HepG2 (cell line): Measurements from ENCODE around the gene RPL37A. TPM values are rescaled to one million over a fixed set of nuclear protein-coding genes. Genes with fewer than 3 reads are reported as not detected.
A peak's percentile ranks its signal among the peaks of the same experiment; 100 is the strongest.

ENCODE experiments used
- ARNTL ChIP-seq: sonication (generic); formaldehyde crosslinking; IDR thresholded peaks from 2 replicates; pipeline ENCODE4 v1.4.0; 2020; ENCODE audit warnings: mild to moderate bottlenecking, missing genetic modification reagents
- ELF3 ChIP-seq: IDR thresholded peaks from 2 replicates; pipeline ENCODE4 v1.6.1; 2016; ENCODE audit warnings: missing genetic modification reagents, missing compliant biosample characterization
- EP300 ChIP-seq, 3 experiments: sonication (generic) in 1 of 3; formaldehyde crosslinking in 1 of 3; IDR thresholded peaks; 2 replicates each; pipeline versions ENCODE4 v1.5.1 to v1.6.1; 2011 to 2020; ENCODE audit warnings: low read depth in 2 of 3, low read length in 2 of 3, borderline replicate concordance in 1 of 3, improper control_type of control experiment in 1 of 3, mild to moderate bottlenecking in 1 of 3, missing genetic modification reagents in 1 of 3, moderate library complexity in 1 of 3
- GABPB1 ChIP-seq: IDR thresholded peaks from 2 replicates; pipeline ENCODE4 v1.6.1; 2016; ENCODE audit warnings: mild to moderate bottlenecking, missing genetic modification reagents, moderate library complexity, missing compliant biosample characterization
- HMGA1 ChIP-seq: sonication (generic); formaldehyde crosslinking; conservative IDR thresholded peaks from 2 replicates; pipeline ENCODE4 v1.4.0; 2020; ENCODE audit warnings: missing genetic modification reagents
- JUND ChIP-seq: sonication (generic); formaldehyde crosslinking; IDR thresholded peaks from 2 replicates; pipeline ENCODE4 v1.8.0; 2022; ENCODE audit warnings: mild to moderate bottlenecking, missing genetic modification reagents
- KDM3A ChIP-seq: IDR thresholded peaks from 2 replicates; pipeline ENCODE4 v1.6.1; 2018; ENCODE audit warnings: low read depth, missing compliant biosample characterization
- MIER2 ChIP-seq: IDR thresholded peaks from 2 replicates; pipeline ENCODE4 v1.6.1; 2016; ENCODE audit warnings: missing biosample characterization, missing genetic modification reagents
- MIER3 ChIP-seq: IDR thresholded peaks from 2 replicates; pipeline ENCODE4 v1.6.1; 2016; ENCODE audit warnings: missing compliant biosample characterization, borderline replicate concordance
- NCOR1 ChIP-seq: fragments of 200-600 bp; sonication (generic); IDR thresholded peaks from 2 replicates; pipeline ENCODE4 v1.7.0; 2017; ENCODE audit warnings: antibody characterized with exemption, low read length, borderline replicate concordance
- NR2F1 ChIP-seq, 2 experiments: fragments of 450-650 bp in 1 of 2; formaldehyde crosslinking in 1 of 2; IDR thresholded peaks; 2 replicates each; pipeline versions ENCODE4 v1.5.0 to v1.6.1; 2016 to 2020; ENCODE audit warnings: mild to moderate bottlenecking in 1 of 2, missing compliant biosample characterization in 1 of 2, missing genetic modification reagents in 1 of 2, moderate library complexity in 1 of 2
- PPARG ChIP-seq: conservative IDR thresholded peaks from 2 replicates; pipeline ENCODE4 v1.6.1; 2016; ENCODE audit warnings: missing biosample characterization, missing genetic modification reagents
- SOX5 ChIP-seq: IDR thresholded peaks from 2 replicates; pipeline ENCODE4 v1.6.1; 2016; ENCODE audit warnings: borderline replicate concordance
- SP5 ChIP-seq: IDR thresholded peaks from 2 replicates; pipeline ENCODE4 v1.6.1; 2016; ENCODE audit warnings: low read depth, borderline replicate concordance
- STAG1 ChIP-seq: sonication (generic); formaldehyde crosslinking; IDR thresholded peaks from 2 replicates; pipeline ENCODE4 v1.4.0; 2020; ENCODE audit warnings: missing genetic modification reagents
- TCF7 ChIP-seq: sonication (generic); IDR thresholded peaks from 2 replicates; pipeline ENCODE4 v1.6.1; 2016; ENCODE audit warnings: antibody characterized with exemption, low read depth
- ZNF274 ChIP-seq: sonication (generic); formaldehyde crosslinking; IDR thresholded peaks from 2 replicates; pipeline ENCODE4 v1.5.1; 2020; ENCODE audit warnings: mild to moderate bottlenecking, missing genetic modification reagents
- ZNF629 ChIP-seq: sonication (generic); formaldehyde crosslinking; conservative IDR thresholded peaks from 2 replicates; pipeline ENCODE4 v1.5.0; 2020; ENCODE audit warnings: missing genetic modification reagents
- ZNF776 ChIP-seq: sonication (generic); formaldehyde crosslinking; IDR thresholded peaks from 2 replicates; pipeline ENCODE4 v1.4.0; 2020; ENCODE audit warnings: mild to moderate bottlenecking, missing genetic modification reagents
- ZNF816 ChIP-seq: sonication (generic); formaldehyde crosslinking; IDR thresholded peaks from 2 replicates; pipeline ENCODE4 v1.8.0; 2022; ENCODE audit warnings: missing genetic modification reagents, mild to moderate bottlenecking, borderline replicate concordance
- polyA plus RNA-seq, 8 experiments: library from polyadenylated mRNA; depleted of rRNA in 3 of 8; stranded (reverse) in 7 of 8; unstranded in 1 of 8; fragments of >200 nt; fragmentation: Illumina TruSeq in 4 of 8; extraction: Trizol in 4 of 8; gene quantifications; 2 replicates each; pipeline versions ENCODE4 v1.2.1 to v1.2.3, GENCODE V29; 2011 to 2016; ENCODE audit warnings: low read depth in 4 of 8, missing spikeins in 1 of 8, mixed read lengths in 1 of 8; ENCODE audit not compliant: insufficient read depth in 1 of 8
- total RNA-seq, 5 experiments: library from RNA; depleted of rRNA; stranded (reverse); fragments of >200 nt; fragmentation: Illumina TruSeq; extraction: Trizol; gene quantifications; 2 replicates each; pipeline ENCODE4 v1.2.3, GENCODE V29; 2016; ENCODE audit warnings: low read depth in 1 of 5
- TF ChIP-seq, protein P1 (sequence below): sonication (generic); formaldehyde crosslinking; IDR thresholded peaks from 2 replicates; pipeline ENCODE4 v1.9.0; 2022; ENCODE audit warnings: low read depth, missing genetic modification reagents
- TF ChIP-seq, protein P2 (sequence below): sonication (generic); formaldehyde crosslinking; conservative IDR thresholded peaks from 2 replicates; pipeline ENCODE4 v1.8.0; 2022; ENCODE audit warnings: missing genetic modification reagents
- TF ChIP-seq, protein P3 (sequence below): IDR thresholded peaks from 2 replicates; pipeline ENCODE4 v1.6.1; 2016; ENCODE audit warnings: low read depth, control low read depth

Gene RPL37A
- total and polyA plus RNA-seq, 2 of the 13 experiments (the other 11 are each of a cell fraction or from before 2014, with no cell fraction given): 6,902 to 7,910 TPM

DNA sequence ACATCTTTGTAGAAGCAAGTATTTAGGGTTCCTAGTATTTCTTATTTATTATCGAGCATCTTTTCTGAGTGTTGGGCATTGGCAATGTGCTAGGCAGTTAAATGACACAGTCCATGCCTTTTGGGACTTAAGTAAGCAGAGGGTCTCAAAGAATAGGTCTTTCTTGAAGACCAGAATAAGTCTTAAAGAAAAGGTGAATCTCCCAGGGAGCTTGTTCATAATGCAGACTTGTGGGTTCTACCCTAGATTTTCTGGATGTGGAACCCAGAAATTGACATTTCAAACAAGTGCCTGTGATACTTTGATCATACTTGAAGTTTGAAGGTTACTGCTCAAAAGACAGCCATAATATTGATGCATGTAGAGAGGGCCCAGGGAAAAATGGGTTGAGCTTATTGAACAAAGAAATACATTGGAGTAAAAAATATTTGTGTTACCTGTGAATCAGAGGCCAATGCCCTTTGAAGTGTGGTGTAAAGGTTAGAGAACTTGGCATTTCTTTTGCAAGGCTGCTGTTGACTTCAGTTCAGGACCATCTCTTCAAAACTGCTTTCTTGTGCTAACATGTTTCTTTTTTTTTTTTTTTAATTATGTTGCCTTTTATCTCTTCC is 24.4 kb downstream of the RPL37A start (continued):
- no peak for TF ChIP-seq GABPB1
- no peak for TF ChIP-seq ZNF816 (CRISPR knock-in tag)
- peak; percentile 76 to 82 for TF ChIP-seq NR2F1 (CRISPR knock-in tag; IDR thresholded peaks at IDR 0.05)
- TF ChIP-seq ELF3 (CRISPR knock-in tag): peak; percentile 63
- peak; percentile 52; the same call in 1 of the 2 replicates for TF ChIP-seq MIER2 (CRISPR knock-in tag)
- no peak for TF ChIP-seq ZNF274 (CRISPR knock-in tag)
- peak in 1 of 2 experiments; percentile 91; a peak in 2 of 4 replicates for TF ChIP-seq EP300 (IDR thresholded peaks at IDR 0.05; ENCODE audit: low read depth in 2 of 2, low read length in 2 of 2)
- peak; percentile 83; the same call in 1 of the 2 replicates for TF ChIP-seq EP300 (CRISPR knock-in tag; IDR thresholded peaks at IDR 0.05; ENCODE audit: borderline replicate concordance)
- peak; percentile 94 for TF ChIP-seq TCF7
- TF ChIP-seq MIER3: peak; percentile 16; the same call in 1 of the 2 replicates
- TF ChIP-seq ZNF776 (CRISPR knock-in tag): no peak
- TF ChIP-seq ZNF629 (CRISPR knock-in tag): no peak
- TF ChIP-seq HMGA1 (CRISPR knock-in tag): no peak
- TF ChIP-seq, protein P1, sequence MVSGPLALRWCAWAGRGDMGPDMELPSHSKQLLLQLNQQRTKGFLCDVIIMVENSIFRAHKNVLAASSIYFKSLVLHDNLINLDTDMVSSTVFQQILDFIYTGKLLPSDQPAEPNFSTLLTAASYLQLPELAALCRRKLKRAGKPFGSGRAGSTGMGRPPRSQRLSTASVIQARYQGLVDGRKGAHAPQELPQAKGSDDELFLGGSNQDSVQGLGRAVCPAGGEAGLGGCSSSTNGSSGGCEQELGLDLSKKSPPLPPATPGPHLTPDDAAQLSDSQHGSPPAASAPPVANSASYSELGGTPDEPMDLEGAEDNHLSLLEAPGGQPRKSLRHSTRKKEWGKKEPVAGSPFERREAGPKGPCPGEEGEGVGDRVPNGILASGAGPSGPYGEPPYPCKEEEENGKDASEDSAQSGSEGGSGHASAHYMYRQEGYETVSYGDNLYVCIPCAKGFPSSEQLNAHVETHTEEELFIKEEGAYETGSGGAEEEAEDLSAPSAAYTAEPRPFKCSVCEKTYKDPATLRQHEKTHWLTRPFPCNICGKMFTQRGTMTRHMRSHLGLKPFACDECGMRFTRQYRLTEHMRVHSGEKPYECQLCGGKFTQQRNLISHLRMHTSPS (CRISPR knock-in tag): peak; percentile 45; the same call in 1 of the 2 replicates
- TF ChIP-seq NCOR1: peak; percentile 81; the same call in 1 of the 2 replicates
- peak; percentile 87 for TF ChIP-seq JUND
- TF ChIP-seq ARNTL: 0 out of 2 replicates have a peak, but pooled peaks have one; percentile 38
- TF ChIP-seq, protein P2, sequence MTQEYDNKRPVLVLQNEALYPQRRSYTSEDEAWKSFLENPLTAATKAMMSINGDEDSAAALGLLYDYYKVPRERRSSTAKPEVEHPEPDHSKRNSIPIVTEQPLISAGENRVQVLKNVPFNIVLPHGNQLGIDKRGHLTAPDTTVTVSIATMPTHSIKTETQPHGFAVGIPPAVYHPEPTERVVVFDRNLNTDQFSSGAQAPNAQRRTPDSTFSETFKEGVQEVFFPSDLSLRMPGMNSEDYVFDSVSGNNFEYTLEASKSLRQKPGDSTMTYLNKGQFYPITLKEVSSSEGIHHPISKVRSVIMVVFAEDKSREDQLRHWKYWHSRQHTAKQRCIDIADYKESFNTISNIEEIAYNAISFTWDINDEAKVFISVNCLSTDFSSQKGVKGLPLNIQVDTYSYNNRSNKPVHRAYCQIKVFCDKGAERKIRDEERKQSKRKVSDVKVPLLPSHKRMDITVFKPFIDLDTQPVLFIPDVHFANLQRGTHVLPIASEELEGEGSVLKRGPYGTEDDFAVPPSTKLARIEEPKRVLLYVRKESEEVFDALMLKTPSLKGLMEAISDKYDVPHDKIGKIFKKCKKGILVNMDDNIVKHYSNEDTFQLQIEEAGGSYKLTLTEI: no peak
- TF ChIP-seq STAG1 (CRISPR knock-in tag): peak; percentile 28
- TF ChIP-seq SOX5 (CRISPR knock-in tag): peak; percentile 84
- peak; percentile 65; the same call in 1 of the 2 replicates for TF ChIP-seq SP5
- TF ChIP-seq KDM3A (CRISPR knock-in tag): 0 out of 2 replicates have a peak, but pooled peaks have one; percentile 38
- TF ChIP-seq, protein P3, sequence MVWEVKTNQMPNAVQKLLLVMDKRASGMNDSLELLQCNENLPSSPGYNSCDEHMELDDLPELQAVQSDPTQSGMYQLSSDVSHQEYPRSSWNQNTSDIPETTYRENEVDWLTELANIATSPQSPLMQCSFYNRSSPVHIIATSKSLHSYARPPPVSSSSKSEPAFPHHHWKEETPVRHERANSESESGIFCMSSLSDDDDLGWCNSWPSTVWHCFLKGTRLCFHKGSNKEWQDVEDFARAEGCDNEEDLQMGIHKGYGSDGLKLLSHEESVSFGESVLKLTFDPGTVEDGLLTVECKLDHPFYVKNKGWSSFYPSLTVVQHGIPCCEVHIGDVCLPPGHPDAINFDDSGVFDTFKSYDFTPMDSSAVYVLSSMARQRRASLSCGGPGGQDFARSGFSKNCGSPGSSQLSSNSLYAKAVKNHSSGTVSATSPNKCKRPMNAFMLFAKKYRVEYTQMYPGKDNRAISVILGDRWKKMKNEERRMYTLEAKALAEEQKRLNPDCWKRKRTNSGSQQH (CRISPR knock-in tag): no peak
- TF ChIP-seq PPARG (CRISPR knock-in tag): peak; percentile 87
